ENCODE data around the gene GLTPD2.
"Not testable (repeated sequence)": the region's sequence is repeated elsewhere in the genome, so short reads cannot be mapped to it uniquely, and the experiment has no call there.

Gene GLTPD2

DNA sequence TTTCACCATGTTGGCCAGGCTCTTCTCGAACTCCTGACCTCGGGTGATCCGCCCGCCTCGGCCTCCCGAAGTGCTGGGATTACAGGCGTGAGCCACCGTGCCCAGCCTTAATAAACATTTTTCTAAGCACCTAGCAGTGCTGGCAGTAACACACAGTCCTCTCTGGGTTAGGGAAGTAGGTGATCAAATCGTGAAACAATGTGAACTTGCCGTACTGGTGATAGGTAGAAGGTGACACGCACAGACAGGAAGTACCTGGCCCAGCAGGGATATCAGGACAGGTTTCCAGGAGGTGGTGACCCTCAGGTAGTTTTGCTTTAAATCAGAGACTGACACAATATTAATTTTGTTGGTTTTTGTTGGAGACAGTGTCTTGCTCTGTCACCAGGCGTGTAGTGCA lies 22.7 kb downstream of the GLTPD2 start:
- no peak for DNase-seq

DNA sequence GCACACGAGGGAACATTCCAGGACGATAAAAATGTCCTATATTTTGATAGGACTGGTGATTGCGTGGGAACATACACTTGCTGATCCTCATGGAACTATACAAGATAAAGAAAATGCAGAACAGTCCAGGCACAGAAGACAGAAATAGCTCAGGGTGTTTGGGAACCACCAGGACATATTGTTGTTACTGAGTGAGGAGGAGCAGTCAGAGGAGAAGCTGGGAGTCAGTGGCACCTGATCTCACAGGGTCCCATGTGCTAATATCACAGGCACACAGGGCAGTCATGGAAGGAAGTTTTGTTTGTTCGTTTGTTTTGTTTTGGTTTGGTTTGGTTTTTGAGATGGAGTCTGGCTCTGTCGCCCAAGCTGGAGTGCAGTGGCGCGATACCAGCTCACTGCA lies 23.9 kb downstream of the GLTPD2 start:
- DNase-seq: no peak

DNA sequence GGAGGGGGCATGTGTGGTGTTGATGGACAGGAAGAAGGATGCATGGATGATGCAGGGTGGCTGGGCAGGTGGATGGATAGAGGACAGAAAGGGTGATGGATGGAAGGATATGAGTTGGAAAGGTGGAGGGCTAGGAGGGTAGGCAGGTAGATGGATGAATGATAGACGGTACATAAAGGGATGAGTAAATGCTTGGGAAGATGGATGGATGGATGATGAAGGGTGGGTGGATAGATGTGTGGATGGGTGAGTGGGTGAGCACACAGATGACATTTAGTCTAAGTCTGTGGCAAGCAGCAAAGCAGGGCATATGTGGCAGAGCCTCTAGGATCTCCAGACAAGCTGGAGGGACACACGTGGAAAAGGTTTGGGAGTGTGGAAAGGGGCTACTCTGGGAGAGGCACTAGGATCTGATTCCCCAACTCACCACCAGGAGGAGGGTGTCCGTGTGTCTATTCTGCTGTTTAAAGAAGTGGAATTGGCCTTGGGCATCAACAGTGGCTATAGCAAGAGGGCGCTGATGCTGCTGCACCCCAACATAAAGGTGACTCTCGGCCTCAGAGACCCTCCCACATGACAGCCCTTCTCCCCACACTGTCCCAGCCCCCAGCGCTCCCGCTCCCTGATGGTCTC lies 26.4 kb downstream of the GLTPD2 start:
- no peak for DNase-seq

DNA sequence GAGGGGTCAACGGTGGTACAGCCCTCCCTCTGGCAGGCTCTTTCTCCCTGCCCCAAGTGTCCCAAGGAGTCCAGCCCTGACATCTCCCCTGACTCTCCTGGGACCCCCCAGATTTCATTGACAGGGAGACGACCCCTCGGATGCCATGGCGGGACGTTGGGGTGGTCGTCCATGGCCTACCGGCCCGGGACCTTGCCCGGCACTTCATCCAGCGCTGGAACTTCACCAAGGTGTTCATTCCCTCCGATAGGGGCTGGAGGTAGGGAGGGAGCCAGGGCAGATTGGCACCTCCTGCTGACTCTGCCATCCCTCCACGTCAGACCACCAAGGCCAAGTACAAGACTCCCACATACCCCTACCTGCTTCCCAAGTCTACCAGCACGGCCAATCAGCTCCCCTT lies 28.1 kb downstream of the GLTPD2 start:
- DNase-seq: no peak

DNA sequence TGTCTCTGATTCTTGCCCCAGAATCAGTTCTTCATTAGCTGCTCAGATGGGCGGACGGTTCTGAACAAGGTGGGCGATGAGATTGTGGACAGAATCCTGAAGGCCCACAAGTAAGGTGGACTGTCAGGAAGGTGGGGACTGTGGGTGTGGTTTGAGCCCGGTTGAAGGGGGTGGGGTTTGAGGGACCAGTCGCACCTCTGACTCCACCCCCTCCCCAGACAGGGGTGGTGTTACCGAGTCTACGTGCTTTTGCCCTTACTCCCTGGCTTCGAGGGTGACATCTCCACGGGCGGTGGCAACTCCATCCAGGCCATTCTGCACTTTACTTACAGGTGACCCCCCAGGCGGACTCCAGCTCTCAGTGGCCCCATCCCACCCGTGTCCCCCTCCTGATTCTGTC lies 29.5 kb downstream of the GLTPD2 start:
- no peak for DNase-seq

DNA sequence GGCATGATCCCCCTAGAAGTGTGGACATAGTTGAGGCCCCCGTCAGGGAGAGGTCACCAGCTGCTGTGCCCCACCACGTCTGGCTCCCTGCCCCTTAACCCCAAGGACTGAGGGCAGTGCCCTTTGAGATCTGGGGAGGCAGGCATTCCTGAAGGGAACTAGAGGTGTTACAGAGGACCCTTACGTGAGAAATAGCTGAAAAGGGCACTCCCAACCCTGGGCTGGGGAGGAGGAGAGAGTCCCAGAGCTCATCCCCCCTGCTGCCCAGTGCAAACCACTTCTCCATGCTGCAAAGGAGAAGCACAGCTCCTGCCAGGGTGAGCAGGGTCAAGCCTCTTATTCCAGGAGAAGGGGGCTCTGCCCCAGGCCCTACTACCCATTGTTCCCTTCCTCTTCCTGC lies 34.1 kb downstream of the GLTPD2 start:
- no peak for DNase-seq

DNA sequence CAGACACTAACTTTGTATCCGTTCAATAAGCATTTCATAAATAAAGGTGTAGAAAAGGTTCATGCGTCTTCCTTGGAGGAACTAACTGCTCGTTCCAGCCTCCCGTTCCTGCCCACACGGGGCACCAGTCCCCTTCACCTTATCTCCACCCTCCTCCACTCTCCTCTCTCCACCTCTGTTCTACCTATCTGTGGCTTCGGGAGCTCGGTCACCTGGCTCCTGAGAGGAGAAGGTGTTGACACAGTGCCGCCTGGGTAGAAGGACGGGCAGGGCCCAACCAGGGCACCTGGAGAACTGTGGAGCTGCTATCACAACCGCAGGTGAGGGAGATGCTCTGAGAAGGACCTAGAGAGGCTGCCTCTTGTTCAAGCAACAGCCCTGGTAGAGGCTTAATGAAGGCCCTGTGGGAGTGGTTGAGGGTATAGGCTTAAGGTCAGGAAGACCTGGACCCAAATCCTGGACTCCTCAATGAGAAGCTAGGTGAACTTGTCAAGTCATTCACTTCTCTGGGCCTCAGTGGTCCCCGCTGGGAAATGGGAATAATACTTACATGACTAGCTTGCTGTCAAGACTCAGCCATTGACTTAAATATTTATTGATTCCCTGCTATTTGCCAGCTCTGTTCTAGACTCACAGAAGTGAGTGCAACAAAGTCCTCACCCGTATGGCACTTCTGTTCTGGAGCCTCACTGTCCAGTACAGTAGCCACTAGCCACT lies 34.8 kb downstream of the GLTPD2 start:
- DNase-seq: no peak

DNA sequence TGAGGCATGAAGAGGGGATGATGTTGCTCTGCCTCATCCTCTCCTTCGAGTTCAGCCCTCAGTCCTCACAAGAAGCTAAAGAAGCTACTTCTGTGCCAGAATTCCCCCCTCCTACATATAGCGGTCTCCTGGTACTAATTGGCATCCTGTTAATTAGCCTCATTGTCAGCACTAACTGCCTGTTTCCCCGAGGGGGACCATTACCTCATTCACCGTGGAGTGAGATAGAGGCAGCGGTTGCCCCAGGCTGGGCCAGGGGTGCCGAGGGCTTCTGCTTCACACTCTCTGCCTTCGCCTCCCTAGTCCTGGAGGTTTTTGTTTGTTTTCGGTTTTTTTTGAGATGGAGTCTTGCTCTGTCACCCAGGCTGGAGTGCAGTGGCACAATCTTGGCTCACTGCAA lies 38.6 kb downstream of the GLTPD2 start:
- DNase-seq: no peak

DNA sequence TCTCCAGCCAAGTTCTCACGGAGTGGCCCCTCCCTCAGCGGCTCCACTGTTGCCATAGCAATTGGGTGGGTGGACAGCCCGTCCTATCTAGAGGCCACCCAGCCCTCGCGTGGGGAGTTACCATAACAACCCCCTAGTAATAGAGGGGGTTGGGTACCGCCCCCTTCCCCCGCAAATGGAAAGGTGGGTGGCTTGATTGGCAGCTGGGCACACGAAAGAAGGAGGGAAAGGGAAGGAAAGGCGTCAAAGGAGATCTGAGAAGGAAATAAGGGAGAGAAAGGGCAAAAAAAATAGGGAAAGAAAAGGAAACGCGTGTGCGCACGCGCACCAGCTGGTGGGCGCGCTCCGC lies 44.0 kb downstream of the GLTPD2 start:
- not testable (repeated sequence) for DNase-seq

DNA sequence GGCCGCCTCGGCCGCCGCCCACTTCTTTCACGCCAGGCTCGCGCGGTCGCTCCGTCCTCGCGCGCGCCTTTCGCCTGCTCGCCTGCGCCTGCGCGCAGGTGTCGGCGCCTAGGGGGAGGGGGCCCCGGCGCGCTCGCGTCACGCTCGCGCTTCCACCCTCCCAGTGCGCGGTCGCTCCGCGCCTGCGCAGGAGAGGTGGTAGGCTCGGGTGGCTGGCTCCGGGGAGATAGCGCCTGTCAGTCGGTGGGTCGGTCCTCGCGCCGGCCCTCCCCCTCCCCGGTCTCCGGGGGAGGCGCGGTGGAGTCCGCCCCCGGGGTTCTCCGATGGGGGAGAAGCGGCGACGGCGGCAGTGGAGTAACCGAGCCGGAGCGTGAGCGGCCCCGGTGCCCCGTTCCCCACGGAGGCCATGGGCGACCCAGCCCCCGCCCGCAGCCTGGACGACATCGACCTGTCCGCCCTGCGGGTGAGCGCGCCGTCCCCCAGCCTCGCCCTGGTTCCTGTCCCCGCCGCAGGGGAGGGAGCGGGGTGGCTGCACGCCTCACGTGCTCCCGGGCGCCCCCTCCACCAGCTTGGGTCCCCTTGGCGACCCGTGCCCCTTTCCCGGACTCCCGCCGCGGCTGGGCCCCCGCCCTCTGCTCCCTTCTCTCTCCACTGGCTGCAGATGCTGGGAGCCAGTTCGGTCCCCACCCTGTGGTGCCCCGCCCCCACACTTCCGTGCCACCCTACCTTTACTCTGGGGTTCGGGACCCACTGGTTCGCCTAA lies 44.6 kb downstream of the GLTPD2 start, which contains the start of gene MINK1:
MINK1 (plus strand) TSS at position 163 of the 763 bp plus-strand sequence; CDS start at position 407, 244 bp downstream.
- peak; percentile 88 for DNase-seq

DNA sequence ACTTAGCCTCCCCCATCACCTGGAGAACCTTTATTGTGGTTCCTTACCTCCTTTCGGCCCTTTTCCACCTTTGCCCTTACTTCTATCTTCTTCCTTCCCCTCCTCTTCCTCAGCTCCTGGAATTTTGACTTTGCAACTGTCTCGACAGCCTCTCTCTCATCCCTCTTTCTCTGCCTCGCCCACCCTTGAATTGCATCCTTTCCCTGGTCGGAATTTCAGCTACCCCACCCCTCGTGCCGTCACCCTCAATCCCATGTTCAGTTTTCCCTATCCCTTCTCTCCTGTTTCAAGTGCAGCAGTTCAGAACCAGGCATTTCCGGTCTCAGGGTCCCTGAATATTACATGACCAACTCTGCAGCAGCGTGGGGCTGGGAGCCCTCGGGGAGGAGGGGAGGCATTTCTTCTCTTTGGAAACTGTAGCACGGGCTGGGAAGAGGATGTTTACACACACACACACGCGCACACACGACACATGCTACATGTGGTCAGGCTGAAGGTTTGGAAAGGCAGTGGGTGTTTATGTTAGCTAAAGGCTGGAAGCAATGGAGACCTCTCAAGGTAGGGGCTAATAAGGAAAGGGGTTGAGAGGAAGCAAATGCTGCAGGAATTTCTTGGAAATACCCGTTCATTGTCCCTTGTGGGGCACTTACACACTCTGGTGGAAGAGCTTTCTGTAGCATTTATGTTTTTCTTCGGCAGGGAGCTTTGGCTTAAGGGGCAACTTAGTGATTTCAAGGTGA lies 45.3 kb downstream of the GLTPD2 start:
- DNase-seq: no peak

DNA sequence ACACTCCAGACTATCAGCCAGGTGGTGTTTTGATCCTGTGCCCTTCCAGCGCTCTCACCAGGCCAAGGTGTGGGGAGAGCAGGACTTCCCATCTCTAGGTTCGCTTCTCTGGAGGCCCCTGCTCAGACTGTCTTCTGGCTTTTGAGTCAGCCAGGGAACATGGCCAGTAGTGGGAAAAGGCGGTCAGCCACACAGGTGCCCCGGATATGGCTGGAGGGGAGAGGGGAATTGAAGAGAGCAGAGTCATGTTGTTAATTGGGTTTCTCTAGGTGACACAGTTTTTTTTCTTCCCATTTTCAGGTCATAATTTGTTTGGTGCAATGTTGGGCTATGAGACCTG lies 45.9 kb downstream of the GLTPD2 start:
- DNase-seq: no peak

DNA sequence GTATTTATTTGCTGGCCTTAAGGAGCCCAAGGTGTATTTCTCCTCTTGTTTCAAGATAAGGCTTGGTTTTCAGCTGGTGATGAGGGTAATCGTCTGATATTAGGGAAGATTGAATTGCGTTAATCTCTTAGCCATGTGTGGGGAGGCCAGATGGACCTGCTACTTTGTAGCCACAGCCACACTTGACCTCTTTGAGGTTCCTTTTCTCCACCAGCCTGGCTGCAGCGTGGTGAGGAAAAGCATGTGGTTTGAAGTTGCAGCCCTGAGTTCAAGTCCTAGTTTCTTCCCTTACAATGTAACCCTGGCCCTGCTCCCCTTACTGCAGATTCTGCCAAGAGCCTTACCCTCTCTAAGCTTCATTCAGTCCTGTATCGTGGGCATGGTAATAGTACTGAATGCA lies 47.5 kb downstream of the GLTPD2 start:
- DNase-seq: no peak

DNA sequence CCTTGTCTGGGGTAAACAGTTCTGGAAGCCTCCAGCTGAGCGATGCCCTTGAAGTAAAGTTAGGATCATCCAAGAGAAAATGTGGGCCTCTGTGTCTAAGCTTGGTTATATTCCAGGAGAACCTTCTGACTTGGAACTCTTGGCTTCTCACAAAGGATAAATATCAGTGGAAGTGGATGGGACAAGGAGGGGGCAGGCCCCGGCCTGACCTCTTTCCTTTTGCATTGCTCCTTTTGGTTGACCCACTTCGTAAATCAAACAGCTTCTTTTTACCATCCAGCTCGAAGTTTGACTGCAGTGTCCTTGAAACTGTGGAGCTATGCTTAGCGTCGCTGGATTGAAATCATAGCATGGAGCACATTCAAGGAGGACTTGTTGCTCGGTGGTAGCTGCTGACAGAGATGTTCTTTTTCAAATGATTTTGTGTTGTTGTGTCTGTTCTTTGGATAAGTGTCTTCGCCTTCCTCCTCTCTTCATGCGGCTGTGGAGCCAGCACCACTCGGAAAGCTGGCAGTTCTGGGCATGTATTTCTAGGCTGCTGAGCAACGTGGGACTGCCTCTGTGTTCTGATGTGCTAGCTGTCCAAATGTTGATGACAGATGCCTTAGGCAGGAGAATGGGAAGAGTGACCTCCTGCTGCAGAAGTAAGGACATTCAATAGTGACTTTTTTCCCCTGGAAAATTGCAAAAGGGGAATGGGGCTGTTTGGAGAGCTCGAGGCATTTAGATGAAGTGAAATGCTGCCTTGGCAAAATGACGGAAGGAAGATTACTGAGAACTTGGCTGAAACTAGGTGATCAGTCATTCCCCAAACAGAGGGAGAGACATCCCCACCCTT lies 48.9 kb downstream of the GLTPD2 start:
- DNase-seq: no peak

DNA sequence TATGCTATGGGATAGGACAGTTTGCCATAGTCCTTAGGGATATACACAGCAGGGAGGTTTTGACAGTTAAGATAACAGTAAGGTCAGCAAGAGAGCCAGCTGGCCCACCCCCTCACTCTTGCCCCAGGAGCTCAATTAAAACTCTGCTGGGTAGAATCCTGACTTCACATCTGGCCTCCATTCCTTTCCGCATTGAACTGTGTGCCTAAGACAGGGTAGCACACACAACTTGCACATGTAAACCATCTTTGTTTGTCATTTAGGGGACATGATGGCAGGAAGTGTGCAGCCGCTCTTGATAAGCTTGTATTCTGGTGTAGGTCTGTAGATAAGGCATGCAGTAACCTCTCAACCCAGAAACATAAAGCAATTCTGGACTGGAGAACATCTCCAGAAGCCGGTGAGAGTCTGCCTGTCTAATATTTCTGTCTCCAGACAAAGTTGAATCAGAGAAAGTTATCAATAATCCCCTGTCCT lies 49.6 kb downstream of the GLTPD2 start:
- DNase-seq: no peak

DNA sequence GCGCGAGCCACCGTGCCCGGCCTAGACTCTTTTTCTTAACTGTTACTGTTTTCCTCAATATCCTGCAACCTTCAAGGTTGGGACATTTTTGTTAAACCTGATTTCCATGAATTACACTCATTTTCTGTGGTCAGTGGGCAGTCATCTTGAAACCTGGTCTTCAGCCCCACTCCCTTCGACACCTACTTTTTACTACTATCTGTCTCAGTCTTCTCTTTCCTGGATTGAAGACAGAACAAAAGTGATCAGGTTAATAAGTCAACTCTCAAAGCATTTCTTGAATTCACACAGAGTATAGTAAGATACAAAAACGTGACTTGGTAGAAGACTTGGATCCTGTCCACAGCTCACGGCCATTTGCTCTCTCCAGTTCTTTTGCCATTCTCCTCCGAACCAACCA lies 50.5 kb downstream of the GLTPD2 start:
- DNase-seq: no peak
